B cell (primary cell): ENCODE data around the gene WDFY4. TPM values are rescaled to one million over a fixed set of nuclear protein-coding genes. Genes with fewer than 3 reads are reported as not detected.
A peak's percentile ranks its signal among the peaks of the same experiment; 100 is the strongest.

Experiments
- ATAC-seq: fragments of 200-7000 bp; cut with Tn5 transposase; one replicate; pipeline ENCODE4 v1.10.0; 2021; ENCODE audit warnings: low read depth, mild to moderate bottlenecking, moderate number of reproducible peaks, moderate library complexity
- CTCF ChIA-PET: fragments of 350-600 bp; sonication (Branson Sonifier 250); formaldehyde crosslinking; loops from one replicate; lab custom pipeline; 2021; ENCODE audit warnings: antibody characterized with exemption, inconsistent platforms; lab: Charles Lee
- POLR2A ChIA-PET: fragments of 350-600 bp; sonication (Branson Sonifier 250); formaldehyde crosslinking; loops from one replicate; lab custom pipeline; 2021; ENCODE audit warnings: antibody characterized with exemption; lab: Charles Lee
- DNase-seq: peaks from one replicate; pipeline ENCODE4 v3.0.0; 2013
- H2AFZ ChIP-seq: 2 replicates; pipeline ENCODE4 v1.6.1; 2012; ENCODE audit warnings: mild to moderate bottlenecking, low read depth, low read length; ENCODE audit not compliant: insufficient read depth, poor library complexity, severe bottlenecking
- H3K27ac ChIP-seq, 2 donors: 1 replicate in 1 of 2; 2 replicates in 1 of 2; pipeline ENCODE4 v1.5.1; 2012 to 2013; ENCODE audit warnings: low read length in 2 of 2, mild to moderate bottlenecking in 2 of 2, moderate library complexity in 1 of 2
- H3K27me3 ChIP-seq, 4 experiments: fragments of 200-600 bp in 1 of 4; sonication (generic) in 1 of 4; replicated peaks in 1 of 4; 1 replicate in 2 of 4; 2 replicates in 2 of 4; pipeline versions ENCODE4 v1.6.1 to v1.7.0; 2013 to 2016; ENCODE audit warnings: low read length in 3 of 4, mild to moderate bottlenecking in 2 of 4, mixed read lengths in 1 of 4, moderate library complexity in 1 of 4; ENCODE audit not compliant: insufficient read depth in 4 of 4, control insufficient read depth in 3 of 4; ENCODE audit errors: control extremely low read depth in 1 of 4
- H3K36me3 ChIP-seq, 2 experiments: replicated peaks in 1 of 2; 1 replicate in 1 of 2; 2 replicates in 1 of 2; pipeline versions ENCODE4 v1.6.1 to v1.7.1; 2013; ENCODE audit warnings: low read length in 1 of 2; ENCODE audit not compliant: insufficient read depth in 2 of 2, control insufficient read depth in 1 of 2; ENCODE audit errors: control extremely low read depth in 1 of 2, extremely low read depth in 1 of 2
- H3K4me1 ChIP-seq, 2 donors: fragments of 200-600 bp in 1 of 2; sonication (generic) in 1 of 2; 1 replicate in 1 of 2; 2 replicates in 1 of 2; pipeline versions ENCODE4 v1.5.1 to v1.6.1; 2013 to 2017; ENCODE audit warnings: low read length in 2 of 2; ENCODE audit not compliant: control insufficient read depth in 2 of 2, insufficient read depth in 2 of 2
- H3K4me2 ChIP-seq: replicated peaks from 2 replicates; pipeline ENCODE3; 2012; ENCODE audit warnings: mild to moderate bottlenecking, low read depth, low read length; ENCODE audit not compliant: poor library complexity, severe bottlenecking
- H3K4me3 ChIP-seq, 5 experiments: fragments of 200-600 bp in 1 of 5; sonication (generic) in 1 of 5; 1 replicate in 3 of 5; 2 replicates in 2 of 5; pipeline versions ENCODE4 v1.5.1 to v1.7.0; 2011 to 2016; ENCODE audit warnings: low read length in 4 of 5, mild to moderate bottlenecking in 4 of 5, low read depth in 2 of 5, control low read depth in 1 of 5, moderate library complexity in 1 of 5; ENCODE audit not compliant: insufficient read depth in 1 of 5; ENCODE audit errors: control extremely low read depth in 1 of 5, extremely low read depth in 1 of 5
- H3K79me2 ChIP-seq: fragments of 200-600 bp; sonication (generic); one replicate; pipeline ENCODE4 v1.6.0; 2016; ENCODE audit warnings: low read length; ENCODE audit not compliant: control insufficient read depth, insufficient read depth
- H3K9ac ChIP-seq: fragments of 200-600 bp; sonication (generic); 2 replicates; pipeline ENCODE4 v1.6.1; 2017; ENCODE audit warnings: mild to moderate bottlenecking, low read length, moderate library complexity
- H3K9me3 ChIP-seq, 3 donors: one replicate each; pipeline versions ENCODE4 v1.6.1 to v1.7.1; 2013; ENCODE audit warnings: low read length in 2 of 3; ENCODE audit not compliant: control insufficient read depth in 2 of 3, insufficient read depth in 1 of 3; ENCODE audit errors: control extremely low read depth in 1 of 3
- H4K20me1 ChIP-seq: 2 replicates; pipeline ENCODE4 v1.6.0; 2012; ENCODE audit warnings: mild to moderate bottlenecking, low read length; ENCODE audit not compliant: insufficient read depth, control insufficient read depth, poor library complexity, severe bottlenecking
- H3K27ac Mint-ChIP-seq: one replicate; pipeline ENCODE4 v1.8.0; 2021; ENCODE audit warnings: mixed read lengths
- H3K27me3 Mint-ChIP-seq: one replicate; pipeline ENCODE4 v1.8.0; 2021; ENCODE audit warnings: mixed read lengths
- H3K4me1 Mint-ChIP-seq: one replicate; pipeline ENCODE4 v1.8.0; 2021; ENCODE audit warnings: mixed read lengths
- H3K4me3 Mint-ChIP-seq: one replicate; pipeline ENCODE4 v1.8.0; 2021; ENCODE audit warnings: mixed read lengths
- H3K9me3 Mint-ChIP-seq: one replicate; pipeline ENCODE4 v1.8.0; 2022; ENCODE audit warnings: mixed read lengths; ENCODE audit not compliant: insufficient read depth
- EZH2 ChIP-seq: IDR thresholded peaks from 2 replicates; pipeline ENCODE4 v1.6.1; 2012; ENCODE audit warnings: borderline replicate concordance, low read depth, mild to moderate bottlenecking, moderate library complexity, low read length; ENCODE audit not compliant: insufficient read depth, poor library complexity, severe bottlenecking
- WGBS: methylation state at CpG from one replicate; pipeline ENCODE4 v1.1.5; 2013; ENCODE audit warnings: missing lambda C conversion rate; ENCODE audit not compliant: insufficient coverage; 5-methylcytosine and 5-hydroxymethylcytosine counted together
- intact Hi-C: fragments of 100-400 bp; cut with micrococcal nuclease; formaldehyde crosslinking; loops from one replicate; pipeline ENCODE4 v1.10.0; 2022
- polyA plus RNA-seq: library from polyadenylated mRNA; depleted of rRNA; stranded (reverse); fragments of >200 nt; gene quantifications from 2 replicates; pipeline ENCODE4 v1.2.3, GENCODE V29; 2012
- total RNA-seq, 2 donors: library from RNA; stranded (reverse); fragments of 120-200 nt in 1 of 2; gene quantifications; 1 replicate in 1 of 2; 2 replicates in 1 of 2; pipeline versions ENCODE4 v1.2.3 to v1.2.4, GENCODE V29; 2013 to 2022
- TF ChIP-seq, protein P1 (sequence below): fragments of 200-600 bp; IDR thresholded peaks from one replicate; pipeline ENCODE4 v1.8.0; 2022; ENCODE audit warnings: antibody characterized with exemption, mild to moderate bottlenecking

WDFY4 gene
- total and polyA plus RNA-seq, 2 donors (not counting 1 experiment from before 2014, with no cell fraction given) = 262 to 560 TPM

GRCh38 chr10:48770561-48771089 lies 86.0 kb downstream of the WDFY4 start:
- H3K4me3 ChIP-seq = no peak overlapping the region
- ChIA-PET POLR2A (no interaction called here), CTCF (interaction anchor here (1.0 to 1.2 kb wide), 2 partner anchors 69 to 113 kb away, joined by 3 to 5 read pairs; no protein-coding TSS in a partner anchor)
- no peak for TF ChIP-seq EZH2
- TF ChIP-seq, protein P1, sequence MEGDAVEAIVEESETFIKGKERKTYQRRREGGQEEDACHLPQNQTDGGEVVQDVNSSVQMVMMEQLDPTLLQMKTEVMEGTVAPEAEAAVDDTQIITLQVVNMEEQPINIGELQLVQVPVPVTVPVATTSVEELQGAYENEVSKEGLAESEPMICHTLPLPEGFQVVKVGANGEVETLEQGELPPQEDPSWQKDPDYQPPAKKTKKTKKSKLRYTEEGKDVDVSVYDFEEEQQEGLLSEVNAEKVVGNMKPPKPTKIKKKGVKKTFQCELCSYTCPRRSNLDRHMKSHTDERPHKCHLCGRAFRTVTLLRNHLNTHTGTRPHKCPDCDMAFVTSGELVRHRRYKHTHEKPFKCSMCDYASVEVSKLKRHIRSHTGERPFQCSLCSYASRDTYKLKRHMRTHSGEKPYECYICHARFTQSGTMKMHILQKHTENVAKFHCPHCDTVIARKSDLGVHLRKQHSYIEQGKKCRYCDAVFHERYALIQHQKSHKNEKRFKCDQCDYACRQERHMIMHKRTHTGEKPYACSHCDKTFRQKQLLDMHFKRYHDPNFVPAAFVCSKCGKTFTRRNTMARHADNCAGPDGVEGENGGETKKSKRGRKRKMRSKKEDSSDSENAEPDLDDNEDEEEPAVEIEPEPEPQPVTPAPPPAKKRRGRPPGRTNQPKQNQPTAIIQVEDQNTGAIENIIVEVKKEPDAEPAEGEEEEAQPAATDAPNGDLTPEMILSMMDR = no peak
- no peak overlapping the region for H3K9ac ChIP-seq
- H3K4me2 ChIP-seq = no peak overlapping the region
- Mint-ChIP-seq H3K27ac (peak overlapping the region; percentile 60), H3K27me3 (no peaks in the 10 kb centered on the region), H3K4me1 (peaks cover 20% of the 10 kb centered on the region), H3K4me3 (no peak overlapping the region), H3K9me3 (peaks cover 2% of the 10 kb centered on the region)
- H2AFZ ChIP-seq = no peak overlapping the region
- no peak for DNase-seq
- intact Hi-C loops = no loop called here
- peaks cover 91% of the 10 kb centered on the region for H4K20me1 ChIP-seq
- H3K4me1 ChIP-seq = no peaks in the 10 kb centered on the region
- H3K27me3 ChIP-seq = no peaks in the 10 kb centered on the region
- no peak overlapping the region for H3K27ac ChIP-seq
- peaks cover 82% of the 10 kb centered on the region for H3K79me2 ChIP-seq
- ATAC-seq = no peak
- peaks cover 0 to 6% (median 3%) of the 10 kb centered on the region in 3 donors for H3K9me3 ChIP-seq
- 85% methylated on average over 1 of the region's 1 CpG for WGBS
- H3K36me3 ChIP-seq = peaks cover 2 to 89% of the 10 kb centered on the region in 2 experiments

DNA sequence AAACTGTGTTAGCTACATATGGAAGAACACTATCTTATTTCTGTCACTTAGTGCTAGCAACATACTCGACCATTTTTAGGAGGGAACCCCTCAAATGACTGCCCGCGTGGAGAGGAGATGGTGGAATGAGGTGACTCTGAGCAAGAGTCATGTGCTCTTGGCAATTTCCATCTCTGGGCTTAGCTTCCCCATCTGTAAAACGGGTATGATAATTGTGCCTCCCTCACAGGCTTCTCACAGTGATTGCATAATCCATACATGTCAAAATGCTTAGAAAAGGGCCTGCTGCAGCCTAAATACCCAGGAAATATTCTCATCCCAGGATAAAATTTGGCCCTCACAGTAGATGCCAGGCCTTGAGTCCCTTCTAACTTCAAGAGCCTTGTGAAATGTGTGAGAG lies 86.6 kb downstream of the WDFY4 start:
- ChIA-PET CTCF (interaction anchor here (0.9 to 1.0 kb wide), 2 partner anchors 59 to 113 kb away, joined by 3 to 5 read pairs; no protein-coding TSS in a partner anchor), POLR2A (no interaction called here)
- intact Hi-C loops = no loop called here
- Histone ChIP-seq H3K27ac (no peak overlapping the region), H4K20me1 (peaks cover 92% of the 10 kb centered on the region), H3K4me3 (no peak overlapping the region), H3K9ac (no peak overlapping the region), H2AFZ (no peak overlapping the region), H3K36me3 (peaks cover 2 to 89% of the 10 kb centered on the region in 2 experiments), H3K4me1 (no peaks in the 10 kb centered on the region), H3K4me2 (no peak overlapping the region), H3K9me3 (peaks cover 0 to 6% (median 3%) of the 10 kb centered on the region in 3 donors), H3K27me3 (no peaks in the 10 kb centered on the region), H3K79me2 (peaks cover 82% of the 10 kb centered on the region)
- no peak for TF ChIP-seq EZH2
- TF ChIP-seq, protein P1 = no peak
- Mint-ChIP-seq H3K4me3 (no peak overlapping the region), H3K9me3 (peaks cover 2% of the 10 kb centered on the region), H3K4me1 (peaks cover 20% of the 10 kb centered on the region), H3K27me3 (no peaks in the 10 kb centered on the region), H3K27ac (peak overlapping the region; percentile 0)
- DNase-seq = no peak
- WGBS = 71% methylated on average over 1 of the region's 4 CpGs
- no peak for ATAC-seq
